ENCODE measurements around the gene BAZ2A.
A peak's percentile ranks its signal among the peaks of the same experiment; 100 is the strongest.
"Not testable (repeated sequence)": the region's sequence is repeated elsewhere in the genome, so short reads cannot be mapped to it uniquely, and the experiment has no call there.

BAZ2A gene

DNA sequence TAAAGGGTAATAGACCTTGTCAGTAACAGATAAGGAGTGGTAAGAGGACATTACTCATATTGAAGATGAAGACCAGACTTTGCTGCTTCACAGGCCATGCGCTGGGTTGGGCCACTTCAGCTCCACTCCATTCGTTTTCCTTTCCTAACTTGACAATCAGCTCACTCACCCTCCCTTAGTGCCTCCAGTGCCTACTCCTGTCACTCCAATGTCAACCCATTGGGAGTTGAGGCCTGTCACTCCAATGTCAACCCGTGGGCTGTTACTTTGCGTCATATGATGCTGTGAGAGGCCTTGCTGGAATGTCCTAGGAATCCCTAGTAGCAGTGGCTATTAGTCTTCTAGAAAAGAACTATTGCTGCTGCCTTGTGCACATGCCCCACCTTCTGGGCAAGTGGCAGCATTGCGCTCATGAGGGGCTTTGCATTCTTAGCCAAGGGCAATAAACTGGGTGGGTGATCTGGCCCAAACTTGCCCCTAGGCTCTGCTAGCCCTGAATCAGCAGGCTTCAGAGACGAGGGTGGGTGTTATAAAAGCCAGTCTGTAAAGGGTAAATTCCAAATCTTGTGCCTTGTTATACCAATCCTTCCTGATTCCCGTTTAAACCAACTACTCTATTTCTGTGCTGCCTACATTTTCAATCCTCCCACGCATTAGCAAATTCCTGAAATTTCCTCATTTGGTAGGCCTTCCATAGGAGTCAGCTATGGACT, 36.1 kb downstream of the BAZ2A start:
- peak; percentile 54 for DNase-seq

DNA sequence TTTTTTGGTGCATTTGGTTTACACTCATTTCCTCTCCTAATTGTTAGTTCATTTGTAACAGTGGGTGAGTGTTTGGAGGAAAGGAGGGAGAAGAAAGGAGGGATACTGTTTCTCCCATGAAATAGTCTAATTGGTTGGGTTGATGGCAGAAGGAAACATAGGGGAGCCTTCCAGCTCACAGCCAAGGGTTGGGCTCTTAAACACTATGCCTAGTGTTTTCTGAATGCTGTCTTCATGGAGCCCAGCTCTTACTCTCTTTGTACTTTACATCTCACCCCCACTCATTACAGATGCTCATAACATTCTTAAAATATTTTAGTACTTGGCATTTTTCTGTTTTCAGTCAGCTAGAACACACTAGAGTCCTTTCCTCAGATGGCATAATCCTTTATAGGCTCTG, 38.2 kb downstream of the BAZ2A start:
- DNase-seq = no peak

DNA sequence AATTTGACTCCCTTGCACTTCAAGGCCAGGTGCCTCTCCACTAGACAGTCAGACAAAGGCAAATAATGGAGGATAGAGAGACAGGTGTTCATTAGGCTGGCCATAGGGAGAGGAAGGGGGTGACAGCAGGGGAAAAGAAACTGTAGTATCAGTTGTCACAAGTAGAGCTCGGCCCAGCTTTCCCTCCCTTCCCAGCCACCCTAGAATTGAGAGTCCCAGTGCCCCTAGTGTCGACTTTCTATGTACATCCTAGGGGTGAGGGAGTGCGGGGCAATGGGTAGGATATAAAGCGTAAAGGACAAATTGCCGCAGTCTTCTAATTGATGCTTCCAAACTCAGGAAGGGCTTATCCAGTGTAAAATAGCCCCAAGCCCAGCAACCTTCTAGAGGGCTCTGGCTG, 39.0 kb downstream of the BAZ2A start:
- DNase-seq = no peak

DNA sequence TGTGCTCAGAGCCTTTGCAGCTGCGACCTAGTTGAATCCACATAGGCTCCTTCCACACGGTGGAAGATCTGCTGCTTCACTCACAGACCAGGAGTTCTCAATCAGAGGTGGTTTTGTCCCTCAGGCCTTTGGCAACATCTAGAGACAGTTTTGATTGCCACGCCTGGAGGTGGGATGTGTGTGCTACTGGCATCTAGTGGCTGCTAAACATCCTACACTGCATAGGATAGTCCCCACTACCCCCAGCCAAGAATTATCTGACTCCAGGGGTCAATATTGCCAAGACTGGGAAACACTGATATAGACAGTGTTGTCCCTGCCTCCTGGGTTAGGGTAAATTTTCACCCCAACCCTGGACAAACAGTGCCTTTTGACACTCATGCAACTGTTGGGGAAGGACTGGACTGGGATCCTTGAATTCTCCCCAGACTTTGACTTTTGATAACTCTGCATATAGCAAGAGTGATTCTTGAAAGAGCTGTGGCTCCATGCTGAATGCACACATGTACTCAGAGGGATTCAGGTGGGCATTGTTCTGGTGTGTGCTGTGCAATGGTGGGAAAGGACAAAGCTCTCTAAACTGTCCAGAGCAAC, 39.8 kb downstream of the BAZ2A start:
- no peak for DNase-seq

DNA sequence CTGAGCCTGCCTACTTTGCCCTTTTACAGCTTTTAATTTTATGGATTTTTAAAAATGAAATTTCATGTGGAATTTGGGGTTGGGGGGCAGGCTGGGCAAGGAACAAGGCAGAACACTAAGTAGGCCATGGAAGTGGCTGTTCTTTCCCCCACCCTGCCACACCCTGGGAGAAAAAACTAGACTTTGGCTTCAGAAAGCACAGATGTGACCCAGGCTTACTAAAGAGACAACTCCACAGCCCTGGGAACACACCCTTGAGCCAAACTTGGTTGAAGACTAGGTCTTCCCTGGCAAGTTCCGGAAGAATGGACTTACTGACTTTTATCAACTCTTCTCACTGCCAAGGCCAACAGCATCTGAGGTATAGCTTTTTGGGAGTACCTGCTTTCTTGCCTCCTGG, 40.3 kb downstream of the BAZ2A start:
- no peak for DNase-seq

DNA sequence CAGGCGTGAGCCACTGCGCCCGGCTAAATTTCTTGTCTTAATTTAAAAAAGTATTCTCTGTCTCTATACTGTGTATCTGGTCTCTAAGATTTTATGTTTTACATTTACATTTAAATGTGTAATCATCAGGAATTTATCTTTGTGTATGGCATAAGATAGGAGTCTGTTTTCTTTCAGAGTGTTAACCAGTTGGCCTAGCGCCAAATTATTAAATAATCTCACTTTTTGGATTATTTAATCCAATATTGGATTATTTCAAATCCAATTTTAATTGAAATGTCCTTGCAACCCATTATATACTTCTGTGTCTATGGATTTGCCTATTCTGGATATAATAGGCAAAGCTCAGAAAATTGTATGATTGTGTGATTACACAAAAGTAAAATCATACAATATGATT, 45.0 kb downstream of the BAZ2A start:
- DNase-seq = no peak

DNA sequence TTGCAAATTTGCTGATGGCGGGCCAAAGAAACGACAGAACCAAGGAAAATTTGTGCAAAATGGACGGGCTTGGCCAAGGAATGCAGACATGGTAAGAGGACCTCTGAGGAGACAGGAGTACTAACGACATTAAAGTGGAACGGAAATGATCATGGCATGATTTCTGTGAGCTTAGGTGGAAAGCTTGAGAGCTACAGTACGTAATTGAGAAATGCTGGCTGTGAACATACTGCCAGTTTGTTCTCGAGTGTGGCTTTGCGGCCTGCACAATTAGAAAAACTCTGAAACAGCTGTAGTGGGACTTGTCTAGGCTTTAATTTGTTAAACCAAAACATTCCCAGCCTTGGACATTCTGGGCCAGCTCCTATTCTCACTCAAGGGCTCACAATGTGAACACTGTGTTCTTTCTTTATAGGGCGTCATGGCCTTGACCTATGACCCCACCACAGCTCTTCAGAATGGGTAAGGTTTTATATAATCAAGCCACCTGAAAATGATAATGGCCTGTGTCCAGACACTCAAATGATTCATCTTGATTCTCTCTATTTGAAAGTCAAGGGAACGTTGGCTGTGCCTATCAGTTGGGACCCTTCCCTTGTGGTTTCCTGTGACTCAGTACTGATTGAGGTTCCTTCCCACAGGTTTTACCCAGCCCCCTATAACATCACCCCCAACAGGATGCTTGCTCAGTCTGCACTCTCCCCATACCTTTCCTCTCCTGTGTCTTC, 48.5 kb downstream of the BAZ2A start:
- DNase-seq = no peak

DNA sequence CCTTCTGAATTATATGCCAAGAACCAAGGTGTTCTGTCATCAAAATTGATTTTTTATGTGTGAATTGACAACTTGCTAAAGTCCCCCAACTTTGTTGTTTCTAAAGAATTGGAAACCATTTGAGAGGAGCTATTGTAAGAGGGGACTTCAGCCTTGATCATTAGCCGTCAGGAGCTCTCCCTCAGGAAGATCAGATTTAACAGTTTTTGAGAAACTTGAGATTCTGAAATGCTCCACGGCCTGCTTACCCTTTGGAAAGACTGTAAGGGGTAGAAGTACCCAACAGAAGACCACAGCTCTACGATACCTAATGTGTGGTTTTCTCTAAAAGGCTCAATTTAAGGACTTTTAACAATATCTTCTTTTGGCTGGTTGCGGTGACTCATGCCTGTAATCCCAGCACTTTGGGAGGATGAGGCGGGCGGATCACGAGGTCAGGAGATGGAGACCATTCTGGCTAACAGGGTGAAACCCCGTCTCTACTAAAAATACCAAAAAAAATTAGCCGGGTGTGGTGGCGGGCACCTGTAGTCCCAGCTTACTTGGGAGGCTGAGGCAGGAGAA, 51.1 kb downstream of the BAZ2A start:
- no peak for DNase-seq

DNA sequence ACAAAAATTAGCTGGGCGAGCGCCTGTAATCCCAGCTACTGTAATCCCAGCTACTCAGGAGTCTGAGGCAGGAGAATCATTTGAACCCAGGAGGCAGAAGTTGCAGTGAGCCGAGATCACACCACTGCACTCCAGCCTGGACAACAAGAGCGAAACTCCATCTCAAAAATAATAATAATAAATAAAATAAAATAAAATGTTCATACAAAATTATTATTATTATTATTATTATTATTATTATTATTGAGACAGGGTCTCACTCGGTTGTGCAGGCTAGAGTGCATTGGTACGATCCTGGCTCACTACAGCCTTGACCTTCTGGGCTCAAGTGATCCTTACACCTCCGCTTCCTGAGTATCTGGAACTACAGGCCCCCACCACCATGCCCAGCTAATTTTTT, 52.9 kb downstream of the BAZ2A start:
- not testable (repeated sequence) for DNase-seq

DNA sequence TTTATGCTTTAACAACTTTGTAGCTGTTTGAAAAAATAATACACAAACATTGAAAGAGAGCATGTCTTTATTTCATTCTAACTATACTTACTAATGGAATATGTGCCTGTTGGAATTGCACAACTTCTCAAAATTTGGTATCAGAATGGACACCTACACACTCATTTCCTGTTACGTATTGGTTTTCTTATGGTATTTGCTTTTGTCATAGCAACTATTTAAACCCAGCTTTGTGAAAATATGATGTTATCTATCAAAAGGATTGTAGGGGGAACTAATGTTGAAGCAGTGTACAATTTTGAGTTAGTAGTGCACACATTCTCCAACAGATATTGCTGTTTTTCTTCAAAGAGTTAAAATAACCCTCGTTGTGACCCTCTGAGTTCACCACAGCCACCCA, 55.9 kb downstream of the BAZ2A start:
- DNase-seq = no peak

DNA sequence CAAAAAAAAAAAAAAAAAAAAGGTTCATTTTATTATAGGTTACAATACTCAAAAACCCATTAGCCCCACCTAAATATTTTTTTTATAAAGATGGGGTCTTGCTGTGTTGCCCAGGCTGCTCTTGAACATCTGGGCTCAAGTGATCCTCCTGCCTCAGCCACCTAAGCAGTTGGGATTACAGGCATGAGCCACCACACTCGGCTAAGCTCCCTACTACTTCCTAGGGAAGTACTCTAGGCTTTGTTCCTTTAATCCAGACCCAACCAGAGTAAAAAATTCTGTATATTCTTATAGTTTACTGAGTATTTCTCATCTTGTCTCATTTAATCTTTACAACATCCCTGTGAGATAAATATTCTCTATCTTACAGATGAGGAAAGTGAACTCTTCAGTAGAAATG, 57.8 kb downstream of the BAZ2A start:
- DNase-seq = no peak

DNA sequence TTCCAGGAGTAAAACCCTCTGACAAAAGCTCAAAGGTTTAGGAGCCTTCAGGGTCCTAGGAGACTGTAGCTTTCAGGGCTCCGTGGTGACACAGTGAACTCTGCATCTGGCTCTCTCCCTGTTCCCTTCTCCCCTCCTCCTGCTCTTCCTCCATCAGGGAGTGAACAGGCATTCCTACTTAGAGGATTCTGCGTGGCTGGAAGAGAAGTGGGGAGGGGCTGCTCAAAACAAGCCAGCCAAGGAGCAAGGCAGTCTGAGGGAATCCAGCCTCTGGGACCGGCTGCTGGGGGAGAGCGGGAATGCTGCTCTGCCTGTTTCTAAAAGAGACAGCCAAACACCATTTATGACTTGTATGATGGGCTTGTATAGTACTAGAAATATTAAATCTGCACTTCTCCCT, 59.0 kb downstream of the BAZ2A start:
- DNase-seq = no peak

DNA sequence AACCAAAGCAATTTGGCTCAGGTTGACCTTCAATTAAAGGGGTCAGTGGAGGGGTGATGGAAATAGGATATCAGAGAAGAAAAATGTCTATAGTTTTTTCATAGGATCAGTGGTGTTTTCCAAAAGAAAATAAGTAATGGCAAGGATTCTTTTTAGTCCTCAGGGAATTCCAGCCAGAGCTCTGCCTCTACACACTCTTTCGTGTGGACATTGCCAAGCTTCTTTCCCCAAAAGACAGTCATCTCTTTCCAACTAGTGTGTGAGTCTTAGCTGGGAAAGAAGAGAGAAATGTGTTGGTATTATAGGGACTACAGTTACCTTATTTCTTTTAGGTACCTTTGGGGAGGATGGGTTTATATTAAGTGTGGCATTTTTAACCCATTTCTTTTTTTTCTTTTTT, 62.0 kb downstream of the BAZ2A start:
- DNase-seq = no peak

DNA sequence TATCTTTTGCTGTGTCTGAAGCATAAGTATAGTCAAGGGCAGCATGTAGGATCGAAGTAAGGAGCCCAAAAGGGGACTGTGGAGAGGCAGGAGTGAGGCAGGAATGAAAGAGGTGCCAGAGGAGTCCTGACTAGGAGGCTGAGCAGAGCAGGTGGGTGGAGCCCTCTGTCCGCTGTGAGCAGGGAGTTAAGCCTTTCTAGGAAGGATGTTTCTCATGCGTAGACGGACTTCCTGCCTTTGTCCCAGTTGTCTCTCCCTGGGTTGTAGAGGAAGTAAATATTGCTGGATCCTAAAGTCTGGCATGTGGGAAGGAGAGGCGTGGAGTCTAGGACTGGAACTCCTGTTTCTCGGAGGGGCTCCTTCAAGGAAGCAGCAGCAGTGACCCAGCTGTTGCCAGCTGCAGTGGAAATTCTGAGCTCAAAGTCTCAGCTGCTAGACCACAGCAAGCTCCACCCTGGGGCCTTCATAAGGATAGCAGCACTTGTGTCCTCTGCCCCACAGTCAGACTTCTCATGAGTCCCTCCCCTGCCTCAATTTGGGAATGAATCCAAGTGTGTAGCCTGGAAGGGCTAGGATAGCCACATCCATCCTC, 64.5 kb downstream of the BAZ2A start:
- DNase-seq = no peak

DNA sequence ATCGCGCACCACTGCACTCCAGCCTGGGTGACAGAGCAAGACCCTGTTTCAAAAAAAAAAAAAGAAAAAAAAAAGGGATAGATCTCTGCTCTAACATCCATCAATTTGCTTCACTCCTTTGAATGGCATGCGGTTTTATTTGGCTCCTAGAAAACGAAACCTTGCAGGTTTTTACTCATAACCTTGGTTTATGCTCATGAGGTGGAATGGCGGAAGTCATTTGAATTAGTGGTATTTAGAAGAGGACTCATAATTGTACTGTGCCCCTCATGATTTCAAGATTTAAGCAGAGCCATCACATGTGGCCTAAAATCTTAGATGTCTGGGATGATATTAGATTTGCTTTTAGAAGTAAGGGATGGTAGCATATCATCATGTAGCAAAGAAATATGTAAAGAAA, 79.1 kb downstream of the BAZ2A start:
- no peak for DNase-seq

DNA sequence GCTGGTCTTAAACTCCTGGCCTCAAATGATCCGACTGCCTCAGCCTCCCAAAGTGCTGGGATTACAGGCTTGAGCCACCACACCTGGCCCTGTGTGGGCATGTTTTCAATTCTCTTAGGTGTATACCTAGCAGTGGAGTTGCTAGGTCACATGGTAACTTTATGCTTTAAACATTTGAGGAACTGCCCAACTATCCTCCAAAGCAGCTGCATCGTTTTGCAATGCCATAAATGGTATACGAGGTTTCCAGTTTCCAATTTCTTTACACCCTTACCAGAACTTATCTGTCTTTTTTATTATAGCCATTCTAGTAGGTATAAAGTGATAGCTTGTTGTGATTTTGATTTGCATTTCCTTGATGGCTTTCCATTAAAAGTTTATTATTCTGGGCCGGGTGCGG, 83.4 kb downstream of the BAZ2A start:
- DNase-seq = no peak

Data from effector CD8-positive, alpha-beta T cell (primary cell).